ENCODE data around the gene ACP2.

Gene ACP2

GRCh38 chr11:47229161-47229560 is 19.5 kb downstream of the ACP2 start:
- no peaks in the 10 kb centered on the region for H4K20me1 ChIP-seq (ENCODE audit: insufficient read depth, low read length, poor library complexity, severe bottlenecking)
- H3K36me3 ChIP-seq (ENCODE audit: insufficient read depth, low read length) = peaks cover 11% of the 10 kb centered on the region; the same call in 1 of the 2 replicates
- no peaks in the 10 kb centered on the region for H3F3A ChIP-seq (ENCODE audit: low read depth)
- no peaks in the 10 kb centered on the region for H3K27me3 ChIP-seq (ENCODE audit: insufficient read depth, low read length, poor library complexity, severe bottlenecking)
- TF ChIP-seq, protein P1, sequence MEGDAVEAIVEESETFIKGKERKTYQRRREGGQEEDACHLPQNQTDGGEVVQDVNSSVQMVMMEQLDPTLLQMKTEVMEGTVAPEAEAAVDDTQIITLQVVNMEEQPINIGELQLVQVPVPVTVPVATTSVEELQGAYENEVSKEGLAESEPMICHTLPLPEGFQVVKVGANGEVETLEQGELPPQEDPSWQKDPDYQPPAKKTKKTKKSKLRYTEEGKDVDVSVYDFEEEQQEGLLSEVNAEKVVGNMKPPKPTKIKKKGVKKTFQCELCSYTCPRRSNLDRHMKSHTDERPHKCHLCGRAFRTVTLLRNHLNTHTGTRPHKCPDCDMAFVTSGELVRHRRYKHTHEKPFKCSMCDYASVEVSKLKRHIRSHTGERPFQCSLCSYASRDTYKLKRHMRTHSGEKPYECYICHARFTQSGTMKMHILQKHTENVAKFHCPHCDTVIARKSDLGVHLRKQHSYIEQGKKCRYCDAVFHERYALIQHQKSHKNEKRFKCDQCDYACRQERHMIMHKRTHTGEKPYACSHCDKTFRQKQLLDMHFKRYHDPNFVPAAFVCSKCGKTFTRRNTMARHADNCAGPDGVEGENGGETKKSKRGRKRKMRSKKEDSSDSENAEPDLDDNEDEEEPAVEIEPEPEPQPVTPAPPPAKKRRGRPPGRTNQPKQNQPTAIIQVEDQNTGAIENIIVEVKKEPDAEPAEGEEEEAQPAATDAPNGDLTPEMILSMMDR (conservative IDR thresholded peaks at IDR 0.05; ENCODE audit: low read length) = no peak
- TF ChIP-seq EZH2phosphoT487 (IDR thresholded peaks at IDR 0.05; ENCODE audit: borderline replicate concordance) = no peak
- H3K9ac ChIP-seq (ENCODE audit: low read depth, low read length, poor library complexity, severe bottlenecking) = no peak overlapping the region
- H3K4me2 ChIP-seq (ENCODE audit: low read depth, low read length, poor library complexity, severe bottlenecking) = no peak overlapping the region
- no peak overlapping the region for H2AFZ ChIP-seq (ENCODE audit: low read length)
- no peaks in the 10 kb centered on the region for H3K9me3 ChIP-seq (ENCODE audit: insufficient read depth, low read depth, low read length)
- no peaks in the 10 kb centered on the region for H3K4me1 ChIP-seq (ENCODE audit: insufficient read depth, low read length, poor library complexity, severe bottlenecking)
- no peaks in the 10 kb centered on the region for H3K9me2 ChIP-seq (replicated peaks; ENCODE audit: low read depth, low read length)
- peaks cover 3% of the 10 kb centered on the region; the same call in 1 of the 2 replicates for H3K79me2 ChIP-seq (ENCODE audit: insufficient read depth, low read length)
- H3K4me3 ChIP-seq (ENCODE audit: low read length, poor library complexity, severe bottlenecking) = no peak overlapping the region

DNA sequence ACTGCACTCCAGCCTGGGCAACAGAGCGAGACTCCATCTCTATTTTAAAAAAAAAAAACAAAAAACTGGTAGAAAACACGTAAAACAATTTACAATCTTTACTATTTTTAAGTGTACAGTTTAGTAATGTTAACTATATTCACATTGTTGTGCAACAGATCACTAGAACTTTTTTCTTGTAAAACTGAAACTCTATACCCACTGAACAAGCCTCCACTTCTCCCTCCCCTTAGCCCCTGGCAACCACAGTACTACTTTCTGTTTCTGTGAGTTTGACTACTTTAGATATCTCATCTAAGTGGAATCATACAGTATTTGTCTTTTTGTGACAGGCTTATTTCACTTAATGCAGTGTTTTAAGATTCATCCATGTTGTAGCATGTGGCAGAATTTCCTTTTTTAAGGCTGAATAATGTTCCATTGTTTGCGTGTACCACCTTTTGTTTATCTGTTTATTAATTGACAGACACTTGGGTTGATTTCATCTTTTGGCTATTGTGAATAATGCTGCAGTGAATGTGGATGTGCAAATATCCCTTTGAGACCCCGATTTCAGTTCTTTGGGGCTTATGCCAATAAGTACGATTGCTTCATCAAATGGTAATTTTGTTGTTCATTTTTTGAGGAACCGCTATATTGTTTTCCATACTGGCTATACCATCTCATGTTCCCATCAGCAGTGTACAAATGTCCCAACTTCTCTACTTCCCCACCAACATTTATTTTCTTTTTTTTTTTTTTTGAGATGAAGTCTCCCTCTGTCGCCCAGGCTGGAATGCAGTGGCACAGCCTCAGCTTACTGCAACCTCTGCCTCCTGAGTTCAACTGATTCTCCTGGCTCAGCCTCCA is 22.8 kb downstream of the ACP2 start:
- H3K9ac ChIP-seq (ENCODE audit: low read depth, low read length, poor library complexity, severe bottlenecking) = no peak overlapping the region
- H3K4me3 ChIP-seq (ENCODE audit: low read length, poor library complexity, severe bottlenecking) = no peak overlapping the region
- no peaks in the 10 kb centered on the region for H4K20me1 ChIP-seq (ENCODE audit: insufficient read depth, low read length, poor library complexity, severe bottlenecking)
- no peak overlapping the region for H2AFZ ChIP-seq (ENCODE audit: low read length)
- no peaks in the 10 kb centered on the region for H3K9me3 ChIP-seq (ENCODE audit: insufficient read depth, low read depth, low read length)
- no peaks in the 10 kb centered on the region for H3K4me1 ChIP-seq (ENCODE audit: insufficient read depth, low read length, poor library complexity, severe bottlenecking)
- TF ChIP-seq, protein P1 (conservative IDR thresholded peaks at IDR 0.05; ENCODE audit: low read length) = no peak
- TF ChIP-seq EZH2phosphoT487 (IDR thresholded peaks at IDR 0.05; ENCODE audit: borderline replicate concordance) = no peak
- peaks cover 3% of the 10 kb centered on the region; the same call in 1 of the 2 replicates for H3K79me2 ChIP-seq (ENCODE audit: insufficient read depth, low read length)
- H3K36me3 ChIP-seq (ENCODE audit: insufficient read depth, low read length) = peaks cover 12% of the 10 kb centered on the region; the same call in 1 of the 2 replicates
- no peaks in the 10 kb centered on the region for H3K27me3 ChIP-seq (ENCODE audit: insufficient read depth, low read length, poor library complexity, severe bottlenecking)
- H3K4me2 ChIP-seq (ENCODE audit: low read depth, low read length, poor library complexity, severe bottlenecking) = no peak overlapping the region
- H3F3A ChIP-seq (ENCODE audit: low read depth) = no peaks in the 10 kb centered on the region
- H3K9me2 ChIP-seq (replicated peaks; ENCODE audit: low read depth, low read length) = no peaks in the 10 kb centered on the region

GRCh38 chr11:47222696-47223095 is 25.9 kb downstream of the ACP2 start:
- Histone ChIP-seq H3K79me2 (ENCODE audit: insufficient read depth, low read length) (peaks cover 26% of the 10 kb centered on the region), H2AFZ (ENCODE audit: low read length) (no peak overlapping the region), H3K4me2 (ENCODE audit: low read depth, low read length, poor library complexity, severe bottlenecking) (no peak overlapping the region), H3K27me3 (ENCODE audit: insufficient read depth, low read length, poor library complexity, severe bottlenecking) (no peaks in the 10 kb centered on the region), H3F3A (ENCODE audit: low read depth) (no peaks in the 10 kb centered on the region), H3K9ac (ENCODE audit: low read depth, low read length, poor library complexity, severe bottlenecking) (no peak overlapping the region), H3K9me2 (replicated peaks; ENCODE audit: low read depth, low read length) (no peaks in the 10 kb centered on the region), H3K4me1 (ENCODE audit: insufficient read depth, low read length, poor library complexity, severe bottlenecking) (peaks cover 7% of the 10 kb centered on the region), H3K4me3 (ENCODE audit: low read length, poor library complexity, severe bottlenecking) (no peak overlapping the region), H3K36me3 (ENCODE audit: insufficient read depth, low read length) (peaks cover 7% of the 10 kb centered on the region; the same call in 1 of the 2 replicates), H4K20me1 (ENCODE audit: insufficient read depth, low read length, poor library complexity, severe bottlenecking) (peaks cover 8% of the 10 kb centered on the region), H3K9me3 (ENCODE audit: insufficient read depth, low read depth, low read length) (no peaks in the 10 kb centered on the region)
- no peak for TF ChIP-seq EZH2phosphoT487 (IDR thresholded peaks at IDR 0.05; ENCODE audit: borderline replicate concordance)
- TF ChIP-seq, protein P1 (conservative IDR thresholded peaks at IDR 0.05; ENCODE audit: low read length) = no peak

All from Loucy (cell line).